Osteocyte (in vitro differentiated cells): Measurements from ENCODE around the gene CMIP. TPM values are rescaled to one million over a fixed set of nuclear protein-coding genes. Genes with fewer than 3 reads are reported as not detected.

ENCODE experiments used
- DNase-seq: peaks from one replicate; pipeline ENCODE4 v3.0.0; 2021; ENCODE audit warnings: mixed read lengths; ENCODE audit not compliant: unreplicated experiment; ENCODE audit errors: extremely low spot score
- H3K27ac Mint-ChIP-seq: one replicate; pipeline ENCODE4 v1.8.0; 2021; ENCODE audit warnings: mild to moderate bottlenecking, mixed read lengths; ENCODE audit not compliant: unreplicated experiment
- H3K27me3 Mint-ChIP-seq: one replicate; pipeline ENCODE4 v1.8.0; 2021; ENCODE audit warnings: mixed read lengths; ENCODE audit not compliant: unreplicated experiment
- H3K36me3 Mint-ChIP-seq: one replicate; pipeline ENCODE4 v1.8.0; 2021; ENCODE audit warnings: mixed read lengths; ENCODE audit not compliant: unreplicated experiment
- H3K4me1 Mint-ChIP-seq: one replicate; pipeline ENCODE4 v1.8.0; 2021; ENCODE audit warnings: mixed read lengths; ENCODE audit not compliant: unreplicated experiment
- H3K4me3 Mint-ChIP-seq: one replicate; pipeline ENCODE4 v1.8.0; 2021; ENCODE audit warnings: mild to moderate bottlenecking, moderate library complexity, mixed read lengths; ENCODE audit not compliant: unreplicated experiment
- H3K9me3 Mint-ChIP-seq: one replicate; pipeline ENCODE4 v1.8.0; 2021; ENCODE audit warnings: mixed read lengths; ENCODE audit not compliant: unreplicated experiment
- total RNA-seq: library from RNA; stranded (reverse); gene quantifications from 2 replicates; pipeline ENCODE4 v1.2.1, GENCODE V29; 2021
- TF ChIP-seq, protein P1 (sequence below): fragments of 200-600 bp; sonication (generic); IDR thresholded peaks from 2 replicates; pipeline ENCODE4 v1.5.0; 2021; ENCODE audit warnings: antibody characterized with exemption, mild to moderate bottlenecking, moderate library complexity

The CMIP gene
- total RNA-seq, 1 donor from 2014 or later, result 38.0 TPM

DNA sequence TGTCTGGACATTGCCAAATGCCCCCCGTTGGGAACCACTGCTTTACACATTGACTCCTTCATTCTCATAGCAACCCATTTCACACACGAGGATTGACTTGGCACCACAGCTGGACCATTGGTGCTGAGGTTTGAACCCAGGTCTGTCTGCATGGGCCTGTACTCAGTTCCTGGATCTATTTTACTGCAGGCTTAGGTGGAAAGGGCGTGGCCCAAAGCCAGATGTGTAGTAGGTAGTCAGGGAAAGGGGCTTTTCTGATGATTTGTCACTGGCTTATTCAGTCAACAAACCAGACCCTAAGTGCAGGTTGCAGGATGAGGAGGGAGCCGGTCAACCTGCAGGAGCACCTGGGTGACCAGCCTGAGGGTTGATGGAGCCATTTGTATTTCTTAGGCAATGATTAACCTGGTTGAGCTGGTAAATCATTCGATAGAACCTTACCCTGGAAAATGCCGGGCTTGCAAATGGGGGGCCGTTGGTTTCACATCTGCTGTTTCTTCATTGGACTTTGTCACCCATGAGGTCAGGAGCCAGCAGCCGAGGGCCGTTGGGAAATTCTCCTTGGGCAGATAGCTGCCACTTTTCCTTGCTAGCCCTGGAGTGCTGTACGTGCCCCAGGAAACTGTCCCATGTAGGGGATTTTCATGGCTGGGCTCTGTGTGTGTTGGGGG lies 104.4 kb downstream of the CMIP start:
- TF ChIP-seq, protein P1, sequence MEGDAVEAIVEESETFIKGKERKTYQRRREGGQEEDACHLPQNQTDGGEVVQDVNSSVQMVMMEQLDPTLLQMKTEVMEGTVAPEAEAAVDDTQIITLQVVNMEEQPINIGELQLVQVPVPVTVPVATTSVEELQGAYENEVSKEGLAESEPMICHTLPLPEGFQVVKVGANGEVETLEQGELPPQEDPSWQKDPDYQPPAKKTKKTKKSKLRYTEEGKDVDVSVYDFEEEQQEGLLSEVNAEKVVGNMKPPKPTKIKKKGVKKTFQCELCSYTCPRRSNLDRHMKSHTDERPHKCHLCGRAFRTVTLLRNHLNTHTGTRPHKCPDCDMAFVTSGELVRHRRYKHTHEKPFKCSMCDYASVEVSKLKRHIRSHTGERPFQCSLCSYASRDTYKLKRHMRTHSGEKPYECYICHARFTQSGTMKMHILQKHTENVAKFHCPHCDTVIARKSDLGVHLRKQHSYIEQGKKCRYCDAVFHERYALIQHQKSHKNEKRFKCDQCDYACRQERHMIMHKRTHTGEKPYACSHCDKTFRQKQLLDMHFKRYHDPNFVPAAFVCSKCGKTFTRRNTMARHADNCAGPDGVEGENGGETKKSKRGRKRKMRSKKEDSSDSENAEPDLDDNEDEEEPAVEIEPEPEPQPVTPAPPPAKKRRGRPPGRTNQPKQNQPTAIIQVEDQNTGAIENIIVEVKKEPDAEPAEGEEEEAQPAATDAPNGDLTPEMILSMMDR, result no peak
- no peaks in the 10 kb centered on the region for H3K9me3 Mint-ChIP-seq
- H3K4me1 Mint-ChIP-seq, result peaks cover 34% of the 10 kb centered on the region
- H3K4me3 Mint-ChIP-seq, result no peak overlapping the region
- H3K27ac Mint-ChIP-seq, result no peak overlapping the region
- no peaks in the 10 kb centered on the region for H3K36me3 Mint-ChIP-seq
- DNase-seq, result no peak
- H3K27me3 Mint-ChIP-seq, result no peaks in the 10 kb centered on the region

DNA sequence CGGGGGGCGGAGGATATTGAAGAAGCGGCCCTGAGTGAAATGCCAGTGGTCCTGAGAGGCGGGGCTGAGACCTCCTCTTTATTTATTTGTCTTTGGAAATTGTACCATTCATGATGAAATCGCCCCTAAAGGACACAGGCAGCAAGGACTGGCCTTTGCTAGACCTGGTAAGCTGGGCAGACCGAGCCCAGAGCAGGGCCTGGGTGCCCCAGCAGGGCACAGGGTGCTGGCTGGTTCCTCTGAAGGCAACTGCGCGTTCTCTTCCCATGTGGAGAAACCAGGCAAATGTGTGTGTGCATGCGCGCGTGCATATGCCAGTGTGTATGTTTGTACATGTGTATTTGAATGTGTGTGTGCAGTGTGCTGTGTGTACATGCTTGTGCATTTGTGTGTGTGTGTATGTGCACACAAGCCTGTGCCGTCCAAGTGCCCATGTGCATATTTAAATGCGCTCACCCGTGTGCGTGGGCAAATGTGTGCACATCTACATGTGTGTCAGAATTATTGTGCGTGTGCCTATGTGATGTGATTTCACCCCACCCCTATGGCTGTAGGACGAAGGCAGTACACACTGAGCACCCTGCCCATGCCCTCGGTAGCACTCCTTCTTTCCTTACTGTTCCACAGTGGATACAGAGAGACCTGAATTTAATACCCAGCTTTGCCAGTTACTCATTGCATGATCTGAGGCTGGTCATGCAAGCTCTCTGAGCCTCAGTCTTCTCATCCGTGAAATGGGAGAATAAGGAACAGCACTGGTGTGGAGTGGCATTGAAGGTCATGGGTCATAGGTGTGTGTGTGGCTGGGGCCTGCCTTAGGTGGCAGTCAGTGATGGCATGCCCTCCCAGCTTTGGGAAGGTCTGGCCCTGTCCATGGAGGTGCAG lies 105.2 kb downstream of the CMIP start:
- H3K4me3 Mint-ChIP-seq, result no peak overlapping the region
- H3K4me1 Mint-ChIP-seq, result peaks cover 33% of the 10 kb centered on the region
- TF ChIP-seq, protein P1, result no peak
- no peaks in the 10 kb centered on the region for H3K9me3 Mint-ChIP-seq
- no peaks in the 10 kb centered on the region for H3K27me3 Mint-ChIP-seq
- H3K36me3 Mint-ChIP-seq, result no peaks in the 10 kb centered on the region
- DNase-seq, result no peak
- H3K27ac Mint-ChIP-seq, result no peak overlapping the region

DNA sequence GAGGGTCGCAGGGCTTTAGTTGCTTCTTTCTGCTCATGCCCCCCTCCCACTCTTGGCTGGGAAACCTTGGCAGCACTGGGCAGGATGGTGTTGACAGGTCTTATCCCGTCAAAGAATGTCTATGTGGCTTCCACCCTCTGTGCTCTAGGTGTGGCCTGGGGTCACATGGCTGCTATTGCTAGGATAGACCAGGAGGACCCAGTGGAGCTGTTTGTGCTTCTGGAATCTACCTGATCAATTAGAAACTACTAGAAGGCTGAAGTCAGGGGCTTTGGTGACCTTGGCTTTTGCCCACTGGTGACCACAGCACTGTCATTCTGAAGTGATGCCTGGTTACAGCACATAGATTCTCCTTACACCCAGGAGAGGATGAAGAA lies 105.8 kb downstream of the CMIP start:
- H3K27ac Mint-ChIP-seq, result no peak overlapping the region
- no peaks in the 10 kb centered on the region for H3K27me3 Mint-ChIP-seq
- TF ChIP-seq, protein P1, result no peak
- no peak for DNase-seq
- peaks cover 33% of the 10 kb centered on the region for H3K4me1 Mint-ChIP-seq
- H3K9me3 Mint-ChIP-seq, result no peaks in the 10 kb centered on the region
- H3K4me3 Mint-ChIP-seq, result no peak overlapping the region
- H3K36me3 Mint-ChIP-seq, result no peaks in the 10 kb centered on the region

DNA sequence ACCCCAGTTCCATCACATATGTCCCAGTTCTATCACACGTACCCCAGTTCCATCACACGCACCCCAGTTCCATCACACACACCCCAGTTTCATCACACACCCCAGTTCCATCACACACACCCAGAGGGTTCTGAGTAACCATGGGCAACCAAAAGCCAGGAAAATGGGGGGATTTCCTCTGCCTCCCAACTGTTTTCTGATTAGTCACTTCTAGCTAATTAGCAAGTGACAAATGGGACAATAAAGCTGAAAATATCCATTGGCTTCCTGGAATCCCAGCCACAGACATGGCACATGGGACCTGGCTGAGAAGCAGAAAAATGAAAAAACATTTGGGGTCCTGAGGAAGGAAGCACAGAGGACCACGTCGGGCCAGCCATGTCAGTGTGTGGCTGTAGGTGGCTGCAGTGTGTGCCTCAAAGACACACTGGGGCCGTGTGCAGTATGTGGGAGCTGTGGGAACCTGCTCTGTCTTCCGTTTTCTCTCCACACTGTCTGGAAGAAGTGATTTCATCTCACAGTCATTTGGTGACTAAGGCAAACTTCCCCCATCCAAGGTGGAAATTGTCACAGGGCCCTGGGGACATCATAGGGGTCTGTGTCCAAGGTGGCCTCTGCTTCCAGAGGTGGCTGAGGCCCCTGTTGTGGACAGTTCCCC lies 106.7 kb downstream of the CMIP start:
- no peak overlapping the region for H3K4me3 Mint-ChIP-seq
- TF ChIP-seq, protein P1, result no peak
- H3K9me3 Mint-ChIP-seq, result no peaks in the 10 kb centered on the region
- no peaks in the 10 kb centered on the region for H3K27me3 Mint-ChIP-seq
- DNase-seq, result no peak
- peaks cover 33% of the 10 kb centered on the region for H3K4me1 Mint-ChIP-seq
- no peak overlapping the region for H3K27ac Mint-ChIP-seq
- no peaks in the 10 kb centered on the region for H3K36me3 Mint-ChIP-seq
